ENCODE results near the gene SPRN. TPM values are rescaled to one million over a fixed set of nuclear protein-coding genes. Genes with fewer than 3 reads are reported as not detected.

The SPRN gene
- total and polyA plus RNA-seq, 2 donors (not counting 1 experiment from before 2014, with no cell fraction given) = 0.33 to 1.2 TPM

- DNase-seq (ENCODE audit: low read depth in 2 of 2) = no peak
- no peaks in the 10 kb centered on the region for H3K4me1 ChIP-seq (ENCODE audit: control insufficient read depth, extremely low read depth, insufficient read depth, low read length)
- H3K9me3 ChIP-seq (ENCODE audit: control insufficient read depth, insufficient read depth, low read depth, low read length) = no peaks in the 10 kb centered on the region
- no peak overlapping the region for H3K4me2 ChIP-seq (ENCODE audit: extremely low read depth, insufficient read depth, low read length)
- H3K36me3 ChIP-seq (ENCODE audit: control insufficient read depth, insufficient read depth, low read length) = peaks cover 9% of the 10 kb centered on the region
- TF ChIP-seq EZH2 (IDR thresholded peaks at IDR 0.05; ENCODE audit: low read length, missing control alignments) = no peak
- TF ChIP-seq CTCF (conservative IDR thresholded peaks at IDR 0.05 in 1 of 2, IDR thresholded peaks at IDR 0.05 in 1 of 2; ENCODE audit: low read depth in 1 of 2, low read length in 2 of 2) = no peak
- H4K20me1 ChIP-seq (ENCODE audit: control insufficient read depth, extremely low read depth, insufficient read depth, low read length) = no peaks in the 10 kb centered on the region
- no peak overlapping the region for H3K27ac ChIP-seq (ENCODE audit: insufficient read depth, low read length)
- no peak overlapping the region for H3K4me3 ChIP-seq (replicated peaks in 1 of 4; ENCODE audit: control extremely low read depth in 1 of 4, insufficient read depth in 1 of 4, low read depth in 3 of 4, low read length in 4 of 4)
- no peaks in the 10 kb centered on the region for H3K79me2 ChIP-seq (ENCODE audit: control insufficient read depth, insufficient read depth, low read length)
- H3K27me3 ChIP-seq (ENCODE audit: control insufficient read depth, insufficient read depth, low read length) = no peaks in the 10 kb centered on the region
- no peak overlapping the region for H2AFZ ChIP-seq (ENCODE audit: low read length)
- no peak overlapping the region for H3K9ac ChIP-seq (ENCODE audit: insufficient read depth, low read length)
Measured at GRCh38 chr10:133422223-133422806, 2.1 kb downstream of the SPRN start.

- Histone ChIP-seq H3K79me2 (ENCODE audit: control insufficient read depth, insufficient read depth, low read length) (no peaks in the 10 kb centered on the region), H4K20me1 (ENCODE audit: control insufficient read depth, extremely low read depth, insufficient read depth, low read length) (no peaks in the 10 kb centered on the region), H3K36me3 (ENCODE audit: control insufficient read depth, insufficient read depth, low read length) (peaks cover 9% of the 10 kb centered on the region), H3K9me3 (ENCODE audit: control insufficient read depth, insufficient read depth, low read depth, low read length) (no peaks in the 10 kb centered on the region), H3K27ac (ENCODE audit: insufficient read depth, low read length) (no peak overlapping the region), H3K4me3 (replicated peaks in 1 of 4; ENCODE audit: control extremely low read depth in 1 of 4, insufficient read depth in 1 of 4, low read depth in 3 of 4, low read length in 4 of 4) (no peak overlapping the region), H3K27me3 (ENCODE audit: control insufficient read depth, insufficient read depth, low read length) (no peaks in the 10 kb centered on the region), H2AFZ (ENCODE audit: low read length) (no peak overlapping the region), H3K4me1 (ENCODE audit: control insufficient read depth, extremely low read depth, insufficient read depth, low read length) (no peaks in the 10 kb centered on the region), H3K4me2 (ENCODE audit: extremely low read depth, insufficient read depth, low read length) (no peak overlapping the region), H3K9ac (ENCODE audit: insufficient read depth, low read length) (no peak overlapping the region)
- no peak for TF ChIP-seq EZH2 (IDR thresholded peaks at IDR 0.05; ENCODE audit: low read length, missing control alignments)
- TF ChIP-seq CTCF (conservative IDR thresholded peaks at IDR 0.05 in 1 of 2, IDR thresholded peaks at IDR 0.05 in 1 of 2; ENCODE audit: low read depth in 1 of 2, low read length in 2 of 2) = no peak
- DNase-seq (ENCODE audit: low read depth in 2 of 2) = no peak
Measured at GRCh38 chr10:133421336-133422222, 2.8 kb downstream of the SPRN start.

- Histone ChIP-seq H3K9ac (ENCODE audit: insufficient read depth, low read length) (no peak overlapping the region), H3K79me2 (ENCODE audit: control insufficient read depth, insufficient read depth, low read length) (no peaks in the 10 kb centered on the region), H3K27ac (ENCODE audit: insufficient read depth, low read length) (no peak overlapping the region), H3K36me3 (ENCODE audit: control insufficient read depth, insufficient read depth, low read length) (peaks cover 9% of the 10 kb centered on the region), H4K20me1 (ENCODE audit: control insufficient read depth, extremely low read depth, insufficient read depth, low read length) (no peaks in the 10 kb centered on the region), H3K9me3 (ENCODE audit: control insufficient read depth, insufficient read depth, low read depth, low read length) (no peaks in the 10 kb centered on the region), H3K27me3 (ENCODE audit: control insufficient read depth, insufficient read depth, low read length) (no peaks in the 10 kb centered on the region), H3K4me3 (replicated peaks in 1 of 4; ENCODE audit: control extremely low read depth in 1 of 4, insufficient read depth in 1 of 4, low read depth in 3 of 4, low read length in 4 of 4) (no peak overlapping the region), H3K4me1 (ENCODE audit: control insufficient read depth, extremely low read depth, insufficient read depth, low read length) (no peaks in the 10 kb centered on the region), H2AFZ (ENCODE audit: low read length) (no peak overlapping the region), H3K4me2 (ENCODE audit: extremely low read depth, insufficient read depth, low read length) (no peak overlapping the region)
- TF ChIP-seq CTCF (conservative IDR thresholded peaks at IDR 0.05 in 1 of 2, IDR thresholded peaks at IDR 0.05 in 1 of 2; ENCODE audit: low read depth in 1 of 2, low read length in 2 of 2) (no peak), EZH2 (IDR thresholded peaks at IDR 0.05; ENCODE audit: low read length, missing control alignments) (no peak)
- DNase-seq (ENCODE audit: low read depth in 2 of 2) = no peak
Measured at GRCh38 chr10:133420579-133420978, 3.8 kb downstream of the SPRN start.
